GM21576 (cell line): ENCODE results near the gene CACNA1E.

Experiments
- ATAC-seq: cut with Tn5 transposase; IDR thresholded peaks from one replicate; pipeline ENCODE4 v1.9.1; 2021; ENCODE audit warnings: mild to moderate bottlenecking, moderate library complexity; ENCODE audit not compliant: unreplicated experiment

CACNA1E gene

GRCh38 chr1:181626279-181626938 is 143.1 kb downstream of the CACNA1E start:
- ATAC-seq, result no peak

GRCh38 chr1:181630398-181630797 is 147.1 kb downstream of the CACNA1E start:
- no peak for ATAC-seq

GRCh38 chr1:181630838-181631237 is 147.5 kb downstream of the CACNA1E start:
- no peak for ATAC-seq

- ATAC-seq, result no peak
These were observed 149.2 kb downstream of the CACNA1E start for GRCh38 chr1:181632492-181632891.

GRCh38 chr1:181632960-181633359 is 149.6 kb downstream of the CACNA1E start:
- no peak for ATAC-seq

- no peak for ATAC-seq
These were observed 151.8 kb downstream of the CACNA1E start for GRCh38 chr1:181635110-181635509.

- no peak for ATAC-seq
These were observed 154.7 kb downstream of the CACNA1E start for GRCh38 chr1:181637998-181638397.

- no peak for ATAC-seq
These were observed 157.6 kb downstream of the CACNA1E start for GRCh38 chr1:181640956-181641355.

GRCh38 chr1:181643631-181644030 is 160.3 kb downstream of the CACNA1E start:
- ATAC-seq, result no peak

GRCh38 chr1:181645171-181645570 is 161.9 kb downstream of the CACNA1E start:
- no peak for ATAC-seq

- no peak for ATAC-seq
These were observed 163.4 kb downstream of the CACNA1E start for GRCh38 chr1:181646710-181647109.

GRCh38 chr1:181647314-181648035 is 164.2 kb downstream of the CACNA1E start:
- no peak for ATAC-seq

GRCh38 chr1:181651276-181651675 is 168.0 kb downstream of the CACNA1E start:
- no peak for ATAC-seq

- ATAC-seq, result no peak
These were observed 172.4 kb downstream of the CACNA1E start for GRCh38 chr1:181655756-181656155.

- no peak for ATAC-seq
These were observed 173.2 kb downstream of the CACNA1E start for GRCh38 chr1:181656491-181656890.

GRCh38 chr1:181658581-181658980 is 175.3 kb downstream of the CACNA1E start:
- ATAC-seq, result no peak

GRCh38 chr1:181659321-181659957 is 176.1 kb downstream of the CACNA1E start:
- ATAC-seq, result no peak

- ATAC-seq, result no peak
These were observed 177.3 kb downstream of the CACNA1E start for GRCh38 chr1:181660621-181661020.

GRCh38 chr1:181661569-181661968 is 178.3 kb downstream of the CACNA1E start:
- ATAC-seq, result no peak

GRCh38 chr1:181662606-181663005 is 179.3 kb downstream of the CACNA1E start:
- no peak for ATAC-seq

GRCh38 chr1:181664543-181664942 is 181.2 kb downstream of the CACNA1E start:
- no peak for ATAC-seq

- ATAC-seq, result no peak
These were observed 185.9 kb downstream of the CACNA1E start for GRCh38 chr1:181669246-181669645.
